Left lung (tissue), 10 donors: ENCODE data around the gene EDIL3. TPM values are rescaled to one million over a fixed set of nuclear protein-coding genes. Genes with fewer than 3 reads are reported as not detected.

Experiments
- ATAC-seq: fragments of 200-7000 bp; cut with Tn5 transposase; one replicate; pipeline ENCODE4 v1.9.1; 2020; ENCODE audit warnings: moderate library complexity
- DNase-seq, 4 donors: peaks; one replicate each; pipeline ENCODE4 v3.0.0-alpha.2; 2013 to 2020
- H3K27ac ChIP-seq, 2 donors: fragments of 200-600 bp; sonication (generic) in 1 of 2; one replicate each; pipeline versions ENCODE4 v1.5.0 to v1.8.0; 2020 to 2021
- H3K27me3 ChIP-seq, 2 donors: fragments of 200-600 bp; sonication (generic) in 1 of 2; one replicate each; pipeline versions ENCODE4 v1.5.0 to v1.8.0; 2020 to 2021
- H3K36me3 ChIP-seq, 2 donors: fragments of 200-600 bp; sonication (generic) in 1 of 2; one replicate each; pipeline versions ENCODE4 v1.5.0 to v1.8.0; 2020 to 2021
- H3K4me1 ChIP-seq, 2 donors: fragments of 200-600 bp; one replicate each; pipeline ENCODE4 v1.8.0; 2021
- H3K4me3 ChIP-seq, 2 donors: fragments of 200-600 bp; sonication (generic) in 1 of 2; one replicate each; pipeline versions ENCODE4 v1.5.0 to v1.8.0; 2020 to 2021; ENCODE audit warnings: mild to moderate bottlenecking in 1 of 2
- H3K9me3 ChIP-seq, 2 donors: fragments of 200-600 bp; sonication (generic) in 1 of 2; one replicate each; pipeline versions ENCODE4 v1.5.0 to v1.8.0; 2020 to 2021
- intact Hi-C, 2 donors: fragments of 100-400 bp; cut with DNase I; formaldehyde crosslinking; loops; one replicate each; pipeline versions ENCODE4 v1.11.2 to v1.14.2; 2022
- polyA plus RNA-seq, 6 donors: library from polyadenylated mRNA; unstranded; fragments of 120-200 nt; gene quantifications; one replicate each; pipeline ENCODE4 v1.2.1, GENCODE V29; 2013; ENCODE audit not compliant: insufficient read length in 6 of 6
- total RNA-seq, 2 donors: library from RNA; stranded (reverse); fragmentation: NEBNext Ultra II Directional; extraction: Animal tissue kit (Norgen Biotek cat#: 25700); gene quantifications; one replicate each; pipeline ENCODE4 v1.2.1, GENCODE V29; 2021
- TF ChIP-seq, protein P1 (sequence below), 2 donors: fragments of 200-600 bp; sonication (generic) in 1 of 2; IDR thresholded peaks; one replicate each; pipeline versions ENCODE4 v1.5.0 to v1.8.0; 2021; ENCODE audit warnings: antibody characterized with exemption in 2 of 2
- donor health status: DM: no; HTN: yes; CAD: no.
- donor health status: DM: no; HTN: no; CAD: no.

EDIL3 gene
- total and polyA plus RNA-seq, 8 donors = 20.6 to 59.9 (median 42.3) TPM

DNA sequence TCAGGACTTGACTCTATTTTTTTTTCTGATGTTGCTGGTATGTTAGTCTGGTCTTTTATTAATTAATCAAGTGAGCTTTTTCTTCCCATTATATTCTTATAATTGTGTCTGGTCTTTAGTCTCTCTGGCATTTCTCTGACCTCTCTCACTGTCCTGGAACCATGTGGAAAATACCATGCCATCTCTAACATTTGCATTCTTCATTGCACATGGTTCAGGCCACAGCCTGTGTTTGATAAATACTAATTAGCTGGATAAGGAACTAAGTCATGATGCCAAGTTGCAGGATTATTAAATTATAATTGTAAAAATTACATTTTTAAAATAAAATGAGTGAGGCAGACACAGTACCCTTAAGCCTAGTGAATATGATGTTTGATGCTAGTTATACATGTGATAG lies 155.6 kb downstream of the EDIL3 start:
- no peak overlapping the region for H3K4me3 ChIP-seq
- no peak overlapping the region for H3K27ac ChIP-seq
- H3K4me1 ChIP-seq = no peaks in the 10 kb centered on the region
- no peak for DNase-seq
- TF ChIP-seq, protein P1, sequence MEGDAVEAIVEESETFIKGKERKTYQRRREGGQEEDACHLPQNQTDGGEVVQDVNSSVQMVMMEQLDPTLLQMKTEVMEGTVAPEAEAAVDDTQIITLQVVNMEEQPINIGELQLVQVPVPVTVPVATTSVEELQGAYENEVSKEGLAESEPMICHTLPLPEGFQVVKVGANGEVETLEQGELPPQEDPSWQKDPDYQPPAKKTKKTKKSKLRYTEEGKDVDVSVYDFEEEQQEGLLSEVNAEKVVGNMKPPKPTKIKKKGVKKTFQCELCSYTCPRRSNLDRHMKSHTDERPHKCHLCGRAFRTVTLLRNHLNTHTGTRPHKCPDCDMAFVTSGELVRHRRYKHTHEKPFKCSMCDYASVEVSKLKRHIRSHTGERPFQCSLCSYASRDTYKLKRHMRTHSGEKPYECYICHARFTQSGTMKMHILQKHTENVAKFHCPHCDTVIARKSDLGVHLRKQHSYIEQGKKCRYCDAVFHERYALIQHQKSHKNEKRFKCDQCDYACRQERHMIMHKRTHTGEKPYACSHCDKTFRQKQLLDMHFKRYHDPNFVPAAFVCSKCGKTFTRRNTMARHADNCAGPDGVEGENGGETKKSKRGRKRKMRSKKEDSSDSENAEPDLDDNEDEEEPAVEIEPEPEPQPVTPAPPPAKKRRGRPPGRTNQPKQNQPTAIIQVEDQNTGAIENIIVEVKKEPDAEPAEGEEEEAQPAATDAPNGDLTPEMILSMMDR (IDR thresholded peaks at IDR 0.05) = no peak
- no peaks in the 10 kb centered on the region for H3K27me3 ChIP-seq
- H3K9me3 ChIP-seq = no peaks in the 10 kb centered on the region
- H3K36me3 ChIP-seq = no peaks in the 10 kb centered on the region
- intact Hi-C loops = no loop called here
- no peak for ATAC-seq

- TF ChIP-seq, protein P1 (IDR thresholded peaks at IDR 0.05) = no peak
- Histone ChIP-seq H3K27me3 (no peaks in the 10 kb centered on the region), H3K9me3 (no peaks in the 10 kb centered on the region), H3K4me1 (no peaks in the 10 kb centered on the region), H3K27ac (no peak overlapping the region), H3K36me3 (no peaks in the 10 kb centered on the region), H3K4me3 (no peak overlapping the region)
- ATAC-seq = no peak
- DNase-seq = no peak
- intact Hi-C loops = no loop called here
Measured at GRCh38 chr5:84228266-84228665, 156.4 kb downstream of the EDIL3 start.

- TF ChIP-seq, protein P1 (IDR thresholded peaks at IDR 0.05) = no peak
- Histone ChIP-seq H3K36me3 (no peaks in the 10 kb centered on the region), H3K9me3 (no peaks in the 10 kb centered on the region), H3K4me3 (no peak overlapping the region), H3K27me3 (no peaks in the 10 kb centered on the region), H3K27ac (no peak overlapping the region), H3K4me1 (no peaks in the 10 kb centered on the region)
- intact Hi-C loops = no loop called here
- DNase-seq = no peak
- no peak for ATAC-seq
Measured at GRCh38 chr5:84227236-84227635, 157.4 kb downstream of the EDIL3 start.

DNA sequence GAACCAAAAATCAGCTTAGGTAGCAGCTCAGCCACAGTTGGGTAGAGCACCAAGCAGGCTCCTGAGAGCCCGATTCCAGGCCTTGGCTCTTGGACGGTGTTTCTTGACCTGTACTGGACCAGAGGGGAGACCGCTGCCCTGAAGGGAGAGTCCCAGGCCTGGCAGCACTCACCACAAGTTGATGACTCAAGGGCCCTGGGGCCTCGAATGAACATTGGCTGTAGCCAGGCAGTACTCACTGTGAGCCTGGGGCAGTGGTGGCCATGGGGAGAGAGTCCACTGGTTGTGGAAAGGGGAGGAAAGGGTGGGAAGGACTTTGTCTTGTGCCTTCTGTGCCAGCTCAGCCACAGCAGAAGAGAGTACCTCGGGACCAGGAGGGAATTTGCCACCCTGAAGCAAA lies 166.1 kb downstream of the EDIL3 start:
- ATAC-seq = no peak
- H3K4me3 ChIP-seq = no peak overlapping the region
- no peaks in the 10 kb centered on the region for H3K27me3 ChIP-seq
- no peaks in the 10 kb centered on the region for H3K9me3 ChIP-seq
- TF ChIP-seq, protein P1 (IDR thresholded peaks at IDR 0.05) = no peak
- intact Hi-C loops = no loop called here
- H3K4me1 ChIP-seq = no peaks in the 10 kb centered on the region
- H3K36me3 ChIP-seq = no peaks in the 10 kb centered on the region
- peak in 1 of 4 donors; percentile 37 for DNase-seq
- no peak overlapping the region for H3K27ac ChIP-seq

DNA sequence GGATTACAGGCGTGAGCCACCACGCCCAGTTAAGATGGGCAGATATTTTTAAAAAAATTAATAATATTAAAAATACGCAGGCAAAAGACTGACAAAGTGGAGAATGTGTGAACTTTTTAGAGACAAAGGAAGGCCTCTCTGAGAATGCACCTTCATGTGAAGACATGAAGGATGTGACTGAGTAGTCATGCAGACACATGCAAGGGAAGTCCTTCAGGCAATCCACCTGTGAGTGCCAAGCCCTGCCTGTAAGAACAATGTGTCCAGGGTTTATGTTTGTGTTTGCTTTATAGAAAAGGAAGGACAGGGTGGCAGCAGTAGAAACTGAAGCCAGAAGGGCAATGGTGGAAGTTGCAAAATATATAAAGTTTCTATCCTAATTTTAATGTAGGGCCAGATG lies 169.2 kb downstream of the EDIL3 start:
- intact Hi-C loops = no loop called here
- no peak for ATAC-seq
- no peak for DNase-seq

More for the DNA sequence above, 169.2 kb downstream of the EDIL3 start:
- H3K4me3 ChIP-seq = no peak overlapping the region
- TF ChIP-seq, protein P1 (IDR thresholded peaks at IDR 0.05) = no peak
- H3K36me3 ChIP-seq = no peaks in the 10 kb centered on the region
- no peak overlapping the region for H3K27ac ChIP-seq
- no peaks in the 10 kb centered on the region for H3K9me3 ChIP-seq
- H3K4me1 ChIP-seq = no peaks in the 10 kb centered on the region
- H3K27me3 ChIP-seq = no peaks in the 10 kb centered on the region
